H9 (cell line): ENCODE results near the gene MRPS10. TPM values are rescaled to one million over a fixed set of nuclear protein-coding genes. Genes with fewer than 3 reads are reported as not detected.

Experiments used
- DNase-seq: peaks from one replicate; pipeline ENCODE4 v3.0.0-alpha.2; 2017
- H2AFZ ChIP-seq: one replicate; pipeline ENCODE4 v1.6.1; 2013; ENCODE audit warnings: mild to moderate bottlenecking, low read length, control low read depth, moderate library complexity
- H2AK5ac ChIP-seq: 2 replicates; pipeline ENCODE4 v1.6.1; 2013; ENCODE audit warnings: low read length, control low read depth, mixed read lengths; ENCODE audit not compliant: insufficient read length
- H2BK120ac ChIP-seq: one replicate; pipeline ENCODE4 v1.6.1; 2013; ENCODE audit warnings: low read depth, mild to moderate bottlenecking, low read length, control low read depth, inconsistent platforms; ENCODE audit not compliant: poor library complexity, severe bottlenecking
- H2BK12ac ChIP-seq: 2 replicates; pipeline ENCODE4 v1.6.1; 2013; ENCODE audit warnings: low read length, control low read depth, mixed read lengths, low read depth; ENCODE audit not compliant: insufficient read length
- H2BK15ac ChIP-seq: 2 replicates; pipeline ENCODE4 v1.6.1; 2013; ENCODE audit warnings: low read depth, low read length, control low read depth
- H2BK20ac ChIP-seq: one replicate; pipeline ENCODE4 v1.6.1; 2013; ENCODE audit warnings: low read depth, mild to moderate bottlenecking, low read length, control low read depth, inconsistent platforms; ENCODE audit not compliant: poor library complexity, severe bottlenecking
- H2BK5ac ChIP-seq: 2 replicates; pipeline ENCODE4 v1.6.1; 2013; ENCODE audit warnings: low read length, control low read depth, mixed read lengths; ENCODE audit not compliant: insufficient read length
- H3K14ac ChIP-seq: 2 replicates; pipeline ENCODE4 v1.6.1; 2013; ENCODE audit warnings: low read length, control low read depth; ENCODE audit not compliant: insufficient read depth
- H3K18ac ChIP-seq: 2 replicates; pipeline ENCODE4 v1.6.1; 2013; ENCODE audit warnings: low read depth, mild to moderate bottlenecking, mixed read lengths, low read length, control low read depth; ENCODE audit not compliant: insufficient read length
- H3K23ac ChIP-seq: 2 replicates; pipeline ENCODE4 v1.6.1; 2013; ENCODE audit warnings: low read length, control low read depth, mixed read lengths, low read depth; ENCODE audit not compliant: insufficient read length
- H3K23me2 ChIP-seq: 2 replicates; pipeline ENCODE4 v1.6.1; 2013; ENCODE audit warnings: low read depth, mild to moderate bottlenecking, mixed read lengths, low read length, control low read depth; ENCODE audit not compliant: insufficient read length, poor library complexity, severe bottlenecking
- H3K27ac ChIP-seq: 2 replicates; pipeline ENCODE4 v1.5.1; 2013; ENCODE audit warnings: low read length, control low read depth, mixed read lengths, low read depth; ENCODE audit not compliant: insufficient read length
- H3K27me3 ChIP-seq: 2 replicates; pipeline ENCODE4 v1.6.1; 2013; ENCODE audit warnings: low read length, control low read depth, inconsistent platforms; ENCODE audit not compliant: insufficient read depth
- H3K4ac ChIP-seq: 2 replicates; pipeline ENCODE4 v1.6.1; 2013; ENCODE audit warnings: low read depth, mild to moderate bottlenecking, control low read depth, inconsistent platforms, low read length, moderate library complexity
- H3K4me1 ChIP-seq: 2 replicates; pipeline ENCODE4 v1.6.1; 2013; ENCODE audit warnings: low read length, control low read depth, inconsistent platforms; ENCODE audit not compliant: insufficient read depth
- H3K4me2 ChIP-seq: 2 replicates; pipeline ENCODE4 v1.6.1; 2013; ENCODE audit warnings: low read length, control low read depth, mixed read lengths; ENCODE audit not compliant: insufficient read length, insufficient read depth
- H3K56ac ChIP-seq: 2 replicates; pipeline ENCODE4 v1.6.1; 2013; ENCODE audit warnings: low read depth, mild to moderate bottlenecking, mixed read lengths, low read length, control low read depth; ENCODE audit not compliant: insufficient read length
- H3K79me1 ChIP-seq: 2 replicates; pipeline ENCODE4 v1.6.1; 2013; ENCODE audit warnings: low read depth, mild to moderate bottlenecking, moderate library complexity, low read length, control low read depth, inconsistent platforms; ENCODE audit not compliant: insufficient read depth, poor library complexity, severe bottlenecking
- H3K79me2 ChIP-seq: 2 replicates; pipeline ENCODE4 v1.6.1; 2013; ENCODE audit warnings: low read length, control low read depth, inconsistent platforms; ENCODE audit not compliant: insufficient read depth
- H3K9ac ChIP-seq: 2 replicates; pipeline ENCODE4 v1.6.1; 2013; ENCODE audit warnings: low read length, control low read depth, mixed read lengths; ENCODE audit not compliant: insufficient read length; ENCODE audit errors: extremely low read depth
- H3K9me3 ChIP-seq: one replicate; pipeline ENCODE4 v1.6.1; 2013; ENCODE audit warnings: low read depth, low read length, inconsistent platforms; ENCODE audit not compliant: control insufficient read depth
- H3T11ph ChIP-seq: one replicate; pipeline ENCODE4 v1.6.1; 2013; ENCODE audit warnings: mild to moderate bottlenecking, low read length, control low read depth, inconsistent platforms
- H4K20me1 ChIP-seq: one replicate; pipeline ENCODE4 v1.6.1; 2013; ENCODE audit not compliant: control insufficient read depth, insufficient read length, insufficient read depth
- H4K5ac ChIP-seq: 2 replicates; pipeline ENCODE4 v1.6.1; 2013; ENCODE audit warnings: low read depth, mild to moderate bottlenecking, mixed read lengths, low read length, control low read depth; ENCODE audit not compliant: insufficient read length
- H4K8ac ChIP-seq: replicated peaks from 2 replicates; pipeline ENCODE4 v1.6.1; 2013; ENCODE audit warnings: low read length, control low read depth, mixed read lengths, low read depth; ENCODE audit not compliant: insufficient read length
- H4K91ac ChIP-seq: 2 replicates; pipeline ENCODE4 v1.6.1; 2013; ENCODE audit warnings: low read depth, mild to moderate bottlenecking, moderate library complexity, mixed read lengths, low read length, control low read depth; ENCODE audit not compliant: insufficient read length
- H3K27ac Mint-ChIP-seq, 3 experiments: 2 replicates in 2 of 3; 3 replicates in 1 of 3; pipeline ENCODE4 v1.8.0; 2020 to 2021; ENCODE audit warnings: mixed read lengths in 3 of 3, mild to moderate bottlenecking in 1 of 3, moderate library complexity in 1 of 3
- H3K27me3 Mint-ChIP-seq: 2 replicates; pipeline ENCODE4 v1.8.0; 2021; ENCODE audit warnings: low read depth, mild to moderate bottlenecking, moderate library complexity, mixed read lengths
- H3K36me3 Mint-ChIP-seq, 3 experiments: 2 replicates in 2 of 3; 3 replicates in 1 of 3; pipeline ENCODE4 v1.8.0; 2020 to 2021; ENCODE audit warnings: low read depth in 3 of 3, mixed read lengths in 3 of 3; ENCODE audit not compliant: insufficient read depth in 1 of 3
- H3K4me1 Mint-ChIP-seq, 2 experiments: 2 replicates each; pipeline ENCODE4 v1.8.0; 2020; ENCODE audit warnings: mixed read lengths in 2 of 2
- H3K4me3 Mint-ChIP-seq, 2 experiments: 2 replicates in 1 of 2; 3 replicates in 1 of 2; pipeline ENCODE4 v1.8.0; 2020 to 2021; ENCODE audit warnings: mild to moderate bottlenecking in 2 of 2, mixed read lengths in 2 of 2, moderate library complexity in 1 of 2
- H3K9me3 Mint-ChIP-seq, 2 experiments: 2 replicates in 1 of 2; 3 replicates in 1 of 2; pipeline ENCODE4 v1.8.0; 2020; ENCODE audit warnings: mild to moderate bottlenecking in 2 of 2, mixed read lengths in 2 of 2, moderate library complexity in 1 of 2
- CTCF ChIP-seq: fragments of 200-600 bp; sonication (generic); conservative IDR thresholded peaks from 3 replicates; pipeline ENCODE4 v1.8.0; 2021; ENCODE audit warnings: antibody characterized with exemption, mild to moderate bottlenecking
- WGBS: extraction: QIAGEN DNeasy Blood & Tissue Kit; methylation state at CpG from one replicate; pipeline ENCODE4 v1.1.7; 2013; ENCODE audit warnings: missing lambda C conversion rate, low lambda C conversion rate, mixed read lengths; ENCODE audit not compliant: insufficient read length; ENCODE audit errors: extremely low coverage; 5-methylcytosine and 5-hydroxymethylcytosine counted together
- total RNA-seq: library from RNA; stranded (reverse); gene quantifications from 2 replicates; pipeline ENCODE4 v1.2.1, GENCODE V29; 2021

MRPS10 gene
- total RNA-seq, 1 experiment from 2014 or later = 33.9 TPM

GRCh38 chr6:42243046-42243445 lies 25.4 kb upstream of the MRPS10 start:
- Histone ChIP-seq H2AK5ac (no peak overlapping the region), H3K56ac (no peak overlapping the region), H4K5ac (no peak overlapping the region), H3K4ac (no peak overlapping the region), H3T11ph (no peak overlapping the region), H3K79me2 (no peaks in the 10 kb centered on the region), H3K23me2 (no peaks in the 10 kb centered on the region), H3K18ac (no peak overlapping the region), H3K79me1 (no peaks in the 10 kb centered on the region), H3K27ac (no peak overlapping the region), H3K23ac (no peak overlapping the region), H4K91ac (no peak overlapping the region), H4K8ac (no peak overlapping the region), H2BK12ac (no peak overlapping the region), H3K4me2 (no peak overlapping the region), H3K27me3 (no peaks in the 10 kb centered on the region), H2AFZ (no peak overlapping the region), H3K9me3 (no peaks in the 10 kb centered on the region), H2BK5ac (no peak overlapping the region), H4K20me1 (no peaks in the 10 kb centered on the region), H2BK120ac (no peak overlapping the region), H2BK20ac (no peak overlapping the region), H3K4me1 (no peaks in the 10 kb centered on the region; the same call in 1 of the 2 replicates), H3K9ac (no peak overlapping the region), H3K14ac (no peak overlapping the region), H2BK15ac (no peak overlapping the region)
- TF ChIP-seq CTCF = no peak
- Mint-ChIP-seq H3K4me1 (peaks cover 35 to 40% of the 10 kb centered on the region in 2 experiments), H3K36me3 (peaks cover 29 to 59% (median 55%) of the 10 kb centered on the region in 3 experiments; a peak in 6 of 7 replicates), H3K27ac (peak overlapping the region in 2 of 3 experiments; percentile 60 to 65; a peak in 3 of 7 replicates), H3K9me3 (no peaks in the 10 kb centered on the region), H3K27me3 (no peaks in the 10 kb centered on the region; the same call in 1 of the 2 replicates), H3K4me3 (no peak overlapping the region)
- WGBS = no CpG with 5 or more reads among the region's 11 CpGs
- DNase-seq = no peak
